Stimulated activated CD4-positive, alpha-beta T cell treated with anti-CD3 and anti-CD28 coated beads, Interleukin-4, amount 100 ng/mL, for 48 hours (primary cell): Measurements from ENCODE around the gene HLA-DPB1.
"Not testable (repeated sequence)": the region's sequence is repeated elsewhere in the genome, so short reads cannot be mapped to it uniquely, and the experiment has no call there.

ENCODE experiments used
- DNase-seq, 2 donors: peaks; one replicate each; pipeline ENCODE4 v3.0.0-alpha.2; 2020; ENCODE audit warnings: low read depth in 2 of 2

The HLA-DPB1 gene

DNA sequence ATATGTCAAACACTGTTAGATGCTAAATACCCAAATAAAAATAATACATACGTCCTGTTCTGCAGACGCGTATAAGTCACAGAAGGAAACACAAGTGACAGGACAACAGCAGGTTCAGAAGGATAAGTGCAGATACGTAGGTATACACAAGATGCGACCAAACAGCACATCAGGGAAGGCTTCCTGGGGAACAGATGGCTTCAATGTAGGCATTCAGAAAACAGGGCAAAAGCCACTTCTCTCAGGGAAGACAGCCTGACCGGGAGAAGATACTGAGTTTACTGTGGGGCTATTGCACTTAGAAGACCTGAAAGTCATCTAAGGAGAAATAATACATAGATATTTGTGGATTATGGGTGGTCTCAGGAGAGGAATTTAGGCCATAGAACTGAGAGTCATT, 4.2 kb upstream of the HLA-DPB1 start:
- DNase-seq: no peak

DNA sequence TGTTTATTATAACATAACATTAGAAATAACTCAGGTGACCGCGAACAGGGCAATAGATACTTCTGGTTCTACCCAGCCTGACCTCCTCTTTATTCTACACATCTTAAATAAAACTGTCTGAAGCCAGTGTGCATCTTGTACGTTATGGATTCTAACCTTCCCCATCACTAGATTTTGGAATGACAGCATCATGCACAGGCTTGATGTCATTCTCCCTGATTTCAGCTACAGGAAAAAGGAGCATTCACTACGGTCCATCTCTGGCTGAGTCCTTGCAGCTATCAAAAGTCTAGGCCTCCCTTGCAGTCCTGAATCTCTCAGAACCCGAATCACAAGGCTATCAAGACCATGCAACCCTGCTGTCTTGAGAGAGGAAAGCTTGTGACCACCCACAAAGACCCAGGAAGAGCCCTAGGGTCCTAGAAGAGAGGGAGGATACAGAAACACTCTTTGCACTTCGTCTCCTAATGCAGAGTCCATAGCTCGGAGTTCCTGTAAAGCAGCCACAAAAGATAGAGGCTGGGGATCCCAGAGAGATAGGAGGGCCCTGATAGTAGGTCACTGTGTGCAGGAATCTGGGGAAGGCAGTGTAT, 3.2 kb upstream of the HLA-DPB1 start:
- no peak for DNase-seq

DNA sequence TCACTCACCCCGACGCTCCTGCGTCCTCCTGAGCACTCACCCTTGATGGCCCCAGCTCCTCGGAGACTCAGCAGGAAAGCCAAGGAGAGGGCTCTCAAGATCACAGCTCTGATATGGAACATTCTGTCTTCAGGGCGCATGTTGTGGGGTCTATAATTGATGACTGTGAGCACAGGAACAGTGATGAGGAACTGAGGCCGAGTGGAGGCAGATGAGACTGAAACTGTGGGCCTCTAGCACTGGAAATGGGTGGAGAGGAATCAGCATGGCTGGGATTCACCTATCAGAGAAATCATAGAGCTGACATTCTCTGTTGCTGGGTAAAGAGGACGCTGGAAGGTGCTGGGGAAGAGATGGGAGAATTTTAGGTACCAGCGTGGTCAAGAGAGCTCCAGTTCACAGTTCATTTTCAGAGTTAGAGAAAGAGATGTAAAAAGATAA, 2.3 kb upstream of the HLA-DPB1 start, which contains the start of gene HLA-DPA1:
Gene HLA-DPA1, minus strand, starts transcription at position 219 of the 441 bp plus-strand sequence.
- DNase-seq: no peak

DNA sequence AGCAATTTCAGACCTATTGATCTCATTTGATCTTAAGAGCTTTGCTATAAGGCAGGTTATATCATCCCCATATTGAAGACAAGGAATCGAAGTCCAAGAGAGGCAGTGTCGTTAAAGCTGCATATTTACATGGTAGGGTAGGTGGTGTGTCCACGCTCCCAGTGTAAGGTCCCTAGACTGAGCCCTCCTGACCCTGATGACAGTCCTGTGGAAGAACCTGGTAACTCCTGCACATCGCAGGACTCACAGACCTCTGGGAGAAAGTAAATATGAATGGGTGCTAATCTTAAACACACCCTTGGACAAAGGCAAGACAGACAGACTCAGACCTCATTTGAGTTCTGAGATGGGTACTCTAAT, 602 bp upstream of the HLA-DPB1 start:
- no peak for DNase-seq

DNA sequence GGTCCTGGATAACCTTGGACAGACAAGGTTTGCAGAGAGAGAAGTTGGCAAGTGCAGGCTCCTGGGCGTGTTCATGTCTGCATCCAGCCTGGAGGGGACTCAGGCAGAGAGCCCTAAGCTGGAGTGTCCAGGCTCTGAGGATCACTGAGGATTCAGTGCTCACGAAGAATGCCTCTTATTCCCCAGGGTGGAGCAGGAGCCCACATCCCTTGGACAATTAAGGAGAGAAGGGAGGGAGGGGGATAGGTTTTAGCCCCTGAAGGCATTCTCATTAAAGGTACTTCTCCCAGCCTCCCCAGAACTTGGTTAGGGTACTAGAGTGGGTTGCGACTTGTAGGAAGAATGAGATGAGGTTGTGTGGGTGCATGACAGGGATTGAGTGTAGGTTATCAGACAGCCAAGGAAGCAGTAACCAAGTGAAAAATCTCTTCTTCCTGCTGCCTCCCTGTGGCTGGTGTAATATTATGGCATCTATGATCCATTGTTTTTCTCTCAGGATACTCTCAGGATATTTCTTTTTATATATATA, 680 bp downstream of the HLA-DPB1 start:
- no peak for DNase-seq

DNA sequence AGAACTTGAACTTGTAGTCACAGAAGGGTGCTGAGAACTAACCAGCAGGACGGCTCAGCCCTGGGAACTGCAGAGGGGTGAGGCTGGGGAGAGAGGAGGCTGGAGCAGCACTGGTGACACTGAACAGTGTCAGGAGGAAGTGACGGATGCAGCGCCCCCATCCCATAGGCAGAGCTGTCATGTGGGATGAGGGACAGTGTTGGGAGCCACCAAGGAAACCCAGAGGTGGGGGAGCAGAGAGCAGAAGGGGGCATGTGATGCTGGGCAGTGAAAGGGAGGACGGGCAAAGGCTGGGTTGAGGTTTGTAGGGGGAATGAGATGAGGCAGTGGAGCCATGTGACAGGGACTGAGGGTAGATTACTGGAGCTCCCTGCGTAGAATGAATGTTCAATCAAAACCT, 2.1 kb downstream of the HLA-DPB1 start:
- DNase-seq: no peak

DNA sequence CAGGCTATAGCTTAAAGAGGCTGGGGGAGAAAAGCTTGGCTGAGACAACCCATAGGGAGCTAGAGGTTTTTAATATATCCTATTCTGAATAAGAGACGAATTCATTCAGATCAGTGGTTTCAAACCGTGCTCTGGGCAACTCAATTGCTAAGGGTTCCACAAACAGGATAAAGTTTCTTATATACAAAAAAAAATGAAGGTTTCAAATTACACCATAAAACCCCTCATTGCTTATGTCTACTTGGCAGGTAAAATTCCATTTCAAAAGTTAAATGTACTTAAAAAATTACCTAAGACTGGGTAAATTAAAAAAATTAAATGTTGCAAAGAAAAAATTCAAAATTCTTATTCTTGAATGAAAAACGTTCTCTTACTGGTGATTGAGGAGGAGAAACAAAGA, 2.7 kb downstream of the HLA-DPB1 start:
- no peak for DNase-seq

DNA sequence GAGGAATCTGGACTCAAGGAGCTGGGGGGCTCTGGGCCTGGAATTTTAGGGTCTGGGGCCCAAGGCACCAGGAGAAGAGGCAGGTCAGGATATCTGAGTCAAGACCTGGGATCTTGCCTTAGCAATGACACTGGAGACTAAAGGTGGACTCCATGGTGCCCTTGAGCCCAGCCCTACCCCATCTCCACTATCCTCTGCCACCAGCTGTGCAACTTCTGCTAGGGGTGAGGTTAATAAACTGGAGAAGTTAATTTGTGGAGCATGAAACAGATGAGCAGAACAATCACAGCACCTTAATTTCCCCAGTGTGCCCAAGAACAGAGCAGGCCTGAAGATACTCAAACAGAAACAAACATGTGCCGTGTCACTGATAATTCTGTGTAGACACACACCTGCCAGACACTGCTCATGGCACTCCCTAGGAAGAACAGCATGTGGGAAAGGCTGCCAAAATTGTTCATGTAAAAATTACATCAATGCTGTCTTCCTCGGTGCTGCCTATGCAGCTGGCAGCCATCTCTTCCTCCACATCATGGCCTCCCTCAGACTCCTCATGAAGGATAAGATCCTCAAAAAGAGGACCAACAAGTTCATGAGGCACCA, 3.2 kb downstream of the HLA-DPB1 start:
- no peak for DNase-seq

DNA sequence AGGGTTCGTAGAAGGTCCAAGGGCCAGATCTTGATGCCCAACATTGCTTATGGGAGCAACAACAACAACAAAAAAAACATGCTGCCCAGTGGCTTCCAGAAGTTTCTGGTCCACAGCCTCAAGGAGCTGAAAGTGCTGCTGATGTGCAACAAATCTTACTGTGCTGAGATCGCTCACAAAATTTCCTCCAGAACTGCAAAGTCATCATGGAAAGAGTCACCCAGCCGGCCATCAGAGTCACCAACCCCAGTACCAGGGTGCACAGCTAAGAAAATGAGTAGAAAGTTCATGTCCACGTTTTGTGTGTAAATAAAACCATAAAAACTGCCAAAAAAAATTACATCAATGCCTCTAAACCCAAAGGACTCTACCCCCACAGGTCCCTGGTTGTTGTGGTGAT, 3.8 kb downstream of the HLA-DPB1 start:
- DNase-seq: no peak

DNA sequence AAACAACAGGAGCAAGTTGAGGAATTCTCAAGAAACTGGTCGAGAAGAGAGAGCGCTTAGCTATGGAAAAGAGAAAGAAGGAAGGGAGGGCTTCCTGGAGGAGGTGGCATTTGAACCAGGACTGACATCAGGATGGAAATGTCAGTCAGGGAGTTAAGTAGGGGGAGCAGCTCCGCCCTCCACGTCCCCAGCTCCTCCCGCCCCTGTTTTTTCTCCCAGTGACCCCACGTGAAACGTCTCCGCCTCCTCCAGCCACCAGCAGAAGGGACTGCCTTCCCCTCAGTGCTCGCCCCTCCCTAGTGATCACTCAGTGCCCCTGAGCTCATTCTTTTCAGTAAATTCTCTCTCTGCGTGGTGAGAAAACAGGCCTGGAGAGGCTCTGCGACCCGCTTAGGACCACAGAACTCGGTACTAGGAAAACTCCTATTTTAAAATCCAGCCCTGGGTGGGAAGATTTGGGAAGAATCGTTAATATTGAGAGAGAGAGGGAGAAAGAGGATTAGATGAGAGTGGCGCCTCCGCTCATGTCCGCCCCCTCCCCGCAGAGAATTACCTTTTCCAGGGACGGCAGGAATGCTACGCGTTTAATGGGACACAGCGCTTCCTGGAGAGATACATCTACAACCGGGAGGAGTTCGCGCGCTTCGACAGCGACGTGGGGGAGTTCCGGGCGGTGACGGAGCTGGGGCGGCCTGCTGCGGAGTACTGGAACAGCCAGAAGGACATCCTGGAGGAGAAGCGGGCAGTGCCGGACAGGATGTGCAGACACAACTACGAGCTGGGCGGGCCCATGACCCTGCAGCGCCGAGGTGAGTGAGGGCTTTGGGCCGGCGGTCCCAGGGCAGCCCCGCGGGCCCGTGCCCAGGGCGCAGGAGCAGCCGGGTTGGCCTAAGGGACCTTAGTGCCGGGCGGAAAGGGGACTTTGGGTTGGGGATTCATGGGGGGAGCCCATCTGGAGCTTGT, 4.6 kb downstream of the HLA-DPB1 start:
- no peak for DNase-seq

DNA sequence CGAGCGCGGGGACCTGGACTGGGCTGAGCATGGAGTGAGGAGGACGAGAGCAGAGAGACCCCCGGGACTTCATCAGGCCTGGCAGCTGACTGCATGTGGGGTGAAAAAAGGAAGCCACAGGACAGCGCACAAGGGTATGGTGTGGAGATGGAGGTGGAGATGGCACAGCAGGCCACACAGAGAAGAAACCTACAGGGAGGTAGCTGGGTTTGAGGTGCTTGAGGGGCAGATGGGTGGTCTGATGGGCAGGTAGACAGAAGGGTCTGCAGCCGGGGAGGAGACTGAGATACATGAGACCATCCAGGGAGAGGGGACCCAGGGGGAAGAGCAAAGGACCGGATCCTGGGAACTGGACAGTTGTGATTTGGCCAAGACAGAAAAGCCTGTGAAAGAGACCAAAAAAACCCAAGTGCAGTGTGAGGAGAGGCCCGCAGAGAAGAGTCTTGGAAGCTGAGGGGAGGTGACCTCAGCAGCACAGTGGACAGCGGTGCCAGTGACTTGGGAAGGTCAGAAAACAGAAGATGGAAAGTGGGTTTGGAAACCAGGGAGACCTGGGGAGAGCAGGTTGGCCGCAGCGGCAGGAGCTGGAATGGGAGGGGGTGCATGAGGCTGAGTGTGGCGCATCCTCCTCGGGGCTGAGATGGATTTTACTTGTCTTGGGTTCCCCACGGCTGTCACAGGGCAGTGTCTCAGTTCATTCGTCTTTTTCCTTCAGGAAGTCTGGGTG, 5.5 kb downstream of the HLA-DPB1 start:
- no peak for DNase-seq

DNA sequence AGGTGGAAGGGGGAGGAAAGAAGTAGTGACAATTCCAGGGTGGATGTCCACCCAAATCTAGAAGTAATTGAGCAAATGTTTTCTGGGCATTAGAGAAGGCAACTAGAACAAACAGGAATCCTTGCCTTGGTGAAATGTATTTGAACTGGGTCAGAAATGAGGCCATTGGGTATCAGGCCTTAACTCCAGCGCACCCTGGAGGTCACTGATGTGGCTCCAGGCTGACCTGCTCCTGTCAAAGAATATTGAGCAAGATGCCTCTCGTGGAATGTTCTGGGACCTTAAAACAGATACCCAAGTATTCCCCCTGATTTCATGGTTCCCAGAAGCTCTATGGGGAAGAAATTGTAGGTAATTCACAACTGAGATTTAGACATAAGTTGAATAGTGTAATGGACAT, 6.9 kb downstream of the HLA-DPB1 start:
- no peak for DNase-seq

DNA sequence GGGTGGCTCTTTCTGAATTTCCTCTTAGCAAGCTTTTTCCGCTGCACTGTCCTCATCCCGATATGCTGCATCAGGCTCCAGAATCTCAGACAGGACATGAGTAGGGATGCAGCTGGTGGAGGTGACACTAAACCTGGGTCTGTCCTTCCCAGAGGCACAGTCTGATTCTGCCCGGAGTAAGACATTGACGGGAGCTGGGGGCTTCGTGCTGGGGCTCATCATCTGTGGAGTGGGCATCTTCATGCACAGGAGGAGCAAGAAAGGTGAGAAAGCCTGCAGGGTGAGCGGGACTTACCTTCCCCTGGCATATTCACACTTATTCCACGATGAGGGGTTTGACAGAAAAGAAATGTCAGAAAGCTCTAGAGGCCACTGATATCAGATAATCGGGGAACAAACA, 9.8 kb downstream of the HLA-DPB1 start:
- no peak for DNase-seq

DNA sequence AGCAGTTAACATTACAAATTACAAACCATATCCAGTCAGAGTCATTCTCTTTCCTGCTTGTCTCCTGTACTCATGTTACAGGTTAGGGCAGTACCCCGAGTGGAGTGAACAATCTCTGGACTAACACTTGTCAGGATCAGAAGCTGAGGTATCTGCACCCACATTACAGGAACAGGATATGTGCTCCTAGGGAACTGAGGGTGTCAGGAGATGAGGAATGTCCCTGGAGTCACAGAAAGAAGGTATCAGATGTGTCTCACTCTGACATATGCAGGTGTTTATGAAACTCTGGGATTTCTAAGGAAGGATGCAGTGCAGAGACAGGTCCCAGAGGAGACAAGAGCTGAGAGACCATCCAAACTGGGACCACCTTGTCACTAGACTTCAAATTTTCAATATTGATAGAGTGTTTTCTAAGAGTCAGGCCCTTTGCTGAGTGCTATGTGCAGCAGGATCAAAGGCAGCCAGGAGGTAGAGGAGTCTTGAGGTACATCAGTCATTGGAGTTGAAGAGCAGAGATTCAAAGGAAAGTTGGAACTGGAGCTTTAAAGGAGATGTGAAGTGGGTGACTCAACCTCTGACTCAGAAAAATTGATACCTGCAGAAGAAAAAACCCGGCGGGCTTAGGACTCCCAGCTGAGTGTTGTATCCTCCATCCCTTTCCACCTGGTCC, 12.6 kb downstream of the HLA-DPB1 start:
- no peak for DNase-seq

DNA sequence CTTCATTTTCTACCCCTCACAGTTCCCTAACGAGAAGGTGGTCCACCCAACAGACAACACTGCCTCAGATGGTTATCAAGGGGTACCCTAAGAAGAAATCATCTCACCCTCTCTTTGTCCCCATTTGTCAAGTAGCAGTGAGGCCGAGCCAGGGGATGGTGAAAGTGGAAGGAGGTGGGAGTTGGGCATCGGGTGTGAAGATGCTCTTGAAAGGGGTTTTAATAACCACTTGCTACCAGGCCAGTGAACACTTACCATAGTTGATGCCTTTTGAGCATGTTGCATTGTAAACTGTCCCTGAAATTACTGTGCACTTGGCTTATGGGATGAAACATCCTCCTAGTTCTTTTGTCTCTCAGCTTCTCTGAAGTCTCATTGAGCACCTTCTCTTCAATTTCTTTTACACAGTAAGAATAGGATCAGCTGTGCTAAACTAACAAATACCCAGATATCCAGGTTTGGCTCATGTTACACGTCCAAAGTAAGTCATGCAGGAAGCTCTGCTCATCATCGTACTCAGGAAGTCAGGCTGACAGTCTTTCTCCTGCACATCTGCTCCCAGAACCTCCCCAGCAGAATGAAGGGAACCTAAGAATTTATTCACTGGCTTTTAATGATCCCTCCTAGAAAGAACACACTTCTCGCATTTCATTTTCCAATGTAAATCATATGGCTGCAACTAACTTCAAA, 13.3 kb downstream of the HLA-DPB1 start:
- DNase-seq: no peak

DNA sequence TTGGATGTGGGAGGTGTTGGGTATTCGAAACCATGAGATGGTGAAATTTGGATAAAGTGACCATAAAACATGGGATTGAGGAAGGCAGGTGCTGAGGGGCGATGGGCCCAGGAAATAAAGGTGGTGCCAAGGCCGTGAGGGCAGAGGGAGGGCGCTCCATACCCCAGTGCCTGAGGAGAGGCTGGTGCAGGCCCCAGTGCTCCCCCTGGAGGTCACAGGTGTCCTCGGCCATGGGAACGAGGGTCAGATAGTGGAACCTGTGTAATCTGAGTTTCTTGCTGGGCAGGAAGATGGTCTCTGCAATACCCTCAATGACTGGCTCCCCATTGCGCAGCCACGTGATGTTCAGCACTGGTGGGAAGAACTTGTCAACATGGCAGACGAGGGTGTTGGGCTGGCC, 16.2 kb downstream of the HLA-DPB1 start:
- peak; percentile 60 to 61 for DNase-seq

DNA sequence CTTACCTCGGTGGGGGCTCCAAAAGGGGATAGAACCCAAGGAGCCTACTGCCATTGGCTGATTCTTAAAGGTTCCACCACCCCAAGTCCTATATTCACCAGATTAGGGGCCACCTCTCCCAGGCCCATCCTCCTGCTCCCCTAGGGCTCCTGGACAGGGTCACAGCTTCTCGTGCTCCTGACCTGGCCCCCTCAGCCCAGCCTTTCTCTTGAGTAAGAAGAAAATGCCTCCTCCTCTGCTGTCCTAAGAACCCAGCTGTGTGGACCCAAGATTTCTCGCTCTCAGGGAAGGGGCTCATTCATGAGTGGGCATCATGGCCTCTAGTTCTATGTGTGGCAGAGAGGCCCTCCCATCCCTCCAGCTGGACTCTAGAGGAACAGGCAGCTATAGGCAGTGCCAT, 16.6 kb downstream of the HLA-DPB1 start:
- DNase-seq: no peak

DNA sequence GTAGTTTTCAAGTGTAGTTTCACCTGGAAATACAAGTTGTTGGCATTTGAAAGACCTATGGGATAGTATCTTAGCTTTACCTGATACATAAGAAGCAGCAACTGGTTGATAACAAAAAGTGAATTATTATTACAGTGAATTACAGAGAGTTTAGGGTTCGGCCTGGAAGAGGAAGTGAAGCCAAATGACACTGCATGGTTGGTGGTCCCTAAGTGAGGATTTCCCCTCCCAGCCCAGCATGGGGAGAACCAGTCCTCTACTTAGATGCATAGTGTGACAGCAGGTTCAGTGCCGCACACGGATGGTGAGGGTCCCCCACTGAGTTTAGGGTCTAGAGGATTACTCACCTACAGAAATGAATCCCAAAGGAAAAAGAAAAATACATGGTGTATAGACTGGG, 18.1 kb downstream of the HLA-DPB1 start:
- DNase-seq: no peak

DNA sequence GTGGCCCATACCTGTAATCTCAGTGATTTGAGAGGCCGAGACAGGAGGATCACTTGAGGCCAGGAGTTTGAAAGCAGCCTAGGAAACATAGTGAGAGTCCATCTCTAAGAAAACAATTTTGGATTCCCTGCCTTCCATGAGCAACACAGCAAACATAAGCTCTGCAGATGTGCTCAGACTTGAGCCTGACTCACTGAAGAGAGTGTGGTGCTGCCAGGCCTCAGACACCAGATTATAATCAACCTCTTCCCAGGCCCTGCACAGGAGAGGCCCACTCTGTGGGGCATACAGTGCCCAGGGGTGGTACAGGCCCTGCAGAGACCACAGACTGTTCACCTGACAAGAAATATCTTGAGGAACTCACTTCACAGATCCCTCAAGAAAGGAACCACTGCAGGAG, 19.9 kb downstream of the HLA-DPB1 start:
- DNase-seq: no peak

DNA sequence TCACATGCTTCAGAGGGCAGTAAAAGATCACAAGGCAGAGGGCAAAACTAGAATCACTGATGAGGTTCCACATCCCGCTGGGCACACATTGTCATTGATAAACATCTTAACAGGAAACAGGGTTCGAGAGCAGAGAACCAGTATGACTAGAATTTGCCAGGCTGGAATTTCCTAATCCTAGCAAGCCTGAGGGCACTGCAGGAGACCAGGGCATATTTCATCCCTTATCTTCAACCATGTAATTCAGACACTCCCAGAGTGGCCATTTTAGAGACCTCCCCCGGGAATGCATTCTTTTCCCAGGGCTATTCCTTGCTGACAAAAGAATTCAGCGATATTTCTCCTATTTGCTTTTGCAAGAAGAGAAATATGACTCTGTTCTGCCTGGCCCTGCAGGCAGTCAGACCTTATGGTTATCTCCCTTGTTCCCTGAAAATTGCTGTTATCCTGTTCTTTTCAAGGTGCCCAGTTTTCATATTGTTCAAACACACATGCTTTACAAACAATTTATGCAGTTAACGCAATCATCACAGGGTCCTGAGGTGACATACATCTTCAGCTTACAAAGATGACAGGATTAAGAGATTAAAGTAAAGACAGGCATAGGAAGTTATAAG, 25.4 kb downstream of the HLA-DPB1 start:
- not testable (repeated sequence) for DNase-seq
